Measurements from ENCODE around the gene NFASC. TPM values are rescaled to one million over a fixed set of nuclear protein-coding genes. Genes with fewer than 3 reads are reported as not detected.

NFASC gene
- total and polyA plus RNA-seq, 2 experiments from 2014 or later = 3.9 to 11.7 TPM

- Histone ChIP-seq H3F3A (replicated peaks; ENCODE audit: low read depth) (no peaks in the 10 kb centered on the region), H3K27me3 (ENCODE audit: insufficient read depth) (no peaks in the 10 kb centered on the region), H3K4me1 (ENCODE audit: insufficient read depth) (no peaks in the 10 kb centered on the region; the same call in 1 of the 2 replicates), H3K79me2 (replicated peaks; ENCODE audit: insufficient read depth) (no peaks in the 10 kb centered on the region), H3K27ac (ENCODE audit: low read depth) (no peak overlapping the region), H3K36me3 (ENCODE audit: insufficient read depth) (no peaks in the 10 kb centered on the region), H4K20me1 (replicated peaks; ENCODE audit: insufficient read depth) (no peaks in the 10 kb centered on the region), H3K4me3 (no peak overlapping the region), H2AFZ (no peak overlapping the region), H3K4me2 (no peak overlapping the region), H3K9me2 (ENCODE audit: insufficient read depth) (no peaks in the 10 kb centered on the region)
- no peaks in the 10 kb centered on the region for H3K27me3 Mint-ChIP-seq (ENCODE audit: insufficient read depth, low read depth, poor library complexity)
- peaks cover 5% of the 10 kb centered on the region; the same call in 1 of the 3 replicates for H3K4me1 Mint-ChIP-seq
- DNase-seq (ENCODE audit: low spot score) (no peak), ATAC-seq (no peak)
- TF ChIP-seq EZH2 (IDR thresholded peaks at IDR 0.05; ENCODE audit: low read depth, unreplicated experiment) = no peak
- TF ChIP-seq EZH2phosphoT487 (IDR thresholded peaks at IDR 0.05; ENCODE audit: unreplicated experiment) = no peak
- no peak for TF ChIP-seq ZNF331 (CRISPR knock-in tag; IDR thresholded peaks at IDR 0.05; ENCODE audit: low read depth)
- no peak for TF ChIP-seq STAT1 (IDR thresholded peaks at IDR 0.05; ENCODE audit: unreplicated experiment)
- TF ChIP-seq ZNF462 (CRISPR knock-in tag; IDR thresholded peaks at IDR 0.05) = no peak
- no peak for TF ChIP-seq ETS1 (IDR thresholded peaks at IDR 0.05)
- TF ChIP-seq CREB1 (CRISPR knock-in tag; IDR thresholded peaks at IDR 0.05; ENCODE audit: low read depth) = no peak
- no peak for TF ChIP-seq JUNB (IDR thresholded peaks at IDR 0.05; ENCODE audit: unreplicated experiment)
- TF ChIP-seq NANOG (IDR thresholded peaks at IDR 0.05; ENCODE audit: borderline replicate concordance) = no peak
- TF ChIP-seq POLR2AphosphoS5 (IDR thresholded peaks at IDR 0.05; ENCODE audit: low read depth) = no peak
- H3K27ac Mint-ChIP-seq = no peak overlapping the region
- H3K4me3 Mint-ChIP-seq = no peak overlapping the region
- H3K9me3 Mint-ChIP-seq = no peaks in the 10 kb centered on the region
- no peaks in the 10 kb centered on the region for H3K36me3 Mint-ChIP-seq (ENCODE audit: low read depth)
Measured at GRCh38 chr1:204902671-204903070, 32.0 kb downstream of the NFASC start.
